IPS-20b (cell line): ENCODE data around the gene GPN2.

Experiments
- H3K27ac ChIP-seq: one replicate; pipeline ENCODE4 v1.5.1; 2013; ENCODE audit warnings: low read length
- H3K27me3 ChIP-seq: 2 replicates; pipeline ENCODE4 v1.6.1; 2013; ENCODE audit warnings: mild to moderate bottlenecking, low read length, inconsistent platforms; ENCODE audit not compliant: insufficient read depth
- H3K36me3 ChIP-seq: 2 replicates; pipeline ENCODE4 v1.6.1; 2013; ENCODE audit warnings: low read depth, mild to moderate bottlenecking, inconsistent platforms, low read length, moderate library complexity; ENCODE audit not compliant: insufficient read depth
- H3K4me1 ChIP-seq: 2 replicates; pipeline ENCODE4 v1.6.1; 2013; ENCODE audit warnings: mild to moderate bottlenecking, control low read depth, inconsistent platforms, low read length, moderate library complexity; ENCODE audit not compliant: insufficient read depth
- H3K4me3 ChIP-seq: 2 replicates; pipeline ENCODE4 v1.5.1; 2013; ENCODE audit warnings: mild to moderate bottlenecking, low read length, inconsistent platforms
- H3K9ac ChIP-seq: 2 replicates; pipeline ENCODE4 v1.6.1; 2013; ENCODE audit warnings: low read depth, mild to moderate bottlenecking, inconsistent platforms, low read length, moderate library complexity
- H3K9me3 ChIP-seq: 2 replicates; pipeline ENCODE4 v1.6.1; 2013; ENCODE audit warnings: mild to moderate bottlenecking, low read depth, low read length, inconsistent platforms; ENCODE audit not compliant: insufficient read depth

Gene GPN2

GRCh38 chr1:26889551-26890466 is at the start of gene GPN2:
TSS of gene GPN2 (minus strand) at chr1:26890283. CDS start at chr1:26890096, 187 bp downstream.
- H3K9ac ChIP-seq = peak within 1 kb of the TSS; percentile 93
- H3K36me3 ChIP-seq = peaks cover 59% of the 10 kb centered on the region
- no peak within 1 kb of the TSS for H3K27ac ChIP-seq
- no peaks in the 10 kb centered on the region for H3K4me1 ChIP-seq
- H3K27me3 ChIP-seq = no peaks in the 10 kb centered on the region
- peak within 1 kb of the TSS; percentile 81 for H3K4me3 ChIP-seq
- no peaks in the 10 kb centered on the region for H3K9me3 ChIP-seq

- Histone ChIP-seq H3K27me3 (no peaks in the 10 kb centered on the region), H3K4me1 (no peaks in the 10 kb centered on the region), H3K9me3 (no peaks in the 10 kb centered on the region), H3K36me3 (peaks cover 75% of the 10 kb centered on the region), H3K9ac (no peak overlapping the region), H3K27ac (no peak overlapping the region), H3K4me3 (no peak overlapping the region)
Measured at GRCh38 chr1:26938659-26939025, 48.6 kb upstream of the GPN2 start.

- no peak overlapping the region for H3K9ac ChIP-seq
Measured at GRCh38 chr1:26938004-26938658, 48.0 kb upstream of the GPN2 start.

GRCh38 chr1:26936823-26937222 is 46.7 kb upstream of the GPN2 start:
- Histone ChIP-seq H3K4me1 (no peaks in the 10 kb centered on the region), H3K9ac (no peak overlapping the region), H3K27me3 (no peaks in the 10 kb centered on the region), H3K27ac (no peak overlapping the region), H3K36me3 (peaks cover 73% of the 10 kb centered on the region), H3K9me3 (no peaks in the 10 kb centered on the region), H3K4me3 (no peak overlapping the region)

More at GRCh38 chr1:26938004-26938658, 48.0 kb upstream of the GPN2 start:
- no peaks in the 10 kb centered on the region for H3K27me3 ChIP-seq
- H3K36me3 ChIP-seq = peaks cover 74% of the 10 kb centered on the region
- H3K9me3 ChIP-seq = no peaks in the 10 kb centered on the region
- H3K27ac ChIP-seq = no peak overlapping the region
- H3K4me1 ChIP-seq = no peaks in the 10 kb centered on the region
- no peak overlapping the region for H3K4me3 ChIP-seq

GRCh38 chr1:26932531-26932930 is 42.4 kb upstream of the GPN2 start:
- Histone ChIP-seq H3K27me3 (no peaks in the 10 kb centered on the region), H3K27ac (no peak overlapping the region), H3K4me1 (no peaks in the 10 kb centered on the region), H3K36me3 (peaks cover 73% of the 10 kb centered on the region), H3K9ac (no peak overlapping the region), H3K4me3 (no peak overlapping the region), H3K9me3 (no peaks in the 10 kb centered on the region)

GRCh38 chr1:26923711-26924110 is 33.6 kb upstream of the GPN2 start:
- H3K4me1 ChIP-seq = no peaks in the 10 kb centered on the region
- H3K27me3 ChIP-seq = no peaks in the 10 kb centered on the region
- no peak overlapping the region for H3K4me3 ChIP-seq
- H3K9me3 ChIP-seq = no peaks in the 10 kb centered on the region
- H3K27ac ChIP-seq = no peak overlapping the region
- H3K36me3 ChIP-seq = peaks cover 50% of the 10 kb centered on the region
- H3K9ac ChIP-seq = no peak overlapping the region

- H3K27ac ChIP-seq = no peak overlapping the region
- H3K4me3 ChIP-seq = peak overlapping the region; percentile 99
- H3K36me3 ChIP-seq = peaks cover 42% of the 10 kb centered on the region
- H3K27me3 ChIP-seq = no peaks in the 10 kb centered on the region
- H3K9me3 ChIP-seq = no peaks in the 10 kb centered on the region
- H3K4me1 ChIP-seq = no peaks in the 10 kb centered on the region
- H3K9ac ChIP-seq = peak overlapping the region; percentile 98; the same call in 1 of the 2 replicates
Measured at GRCh38 chr1:26922901-26923300, 32.8 kb upstream of the GPN2 start.

- Histone ChIP-seq H3K9ac (peak overlapping the region; percentile 98), H3K4me1 (no peaks in the 10 kb centered on the region), H3K27me3 (no peaks in the 10 kb centered on the region), H3K27ac (peak overlapping the region; percentile 53), H3K36me3 (peaks cover 37% of the 10 kb centered on the region), H3K9me3 (no peaks in the 10 kb centered on the region), H3K4me3 (peak overlapping the region; percentile 99)
Measured at GRCh38 chr1:26922431-26922729, 32.3 kb upstream of the GPN2 start.

GRCh38 chr1:26921540-26922430 is 31.7 kb upstream of the GPN2 start, which contains the start of gene NUDC:
TSS of gene NUDC (plus strand) at chr1:26921743. CDS start at chr1:26921849, 106 bp downstream.
- H3K4me3 ChIP-seq = peak within 1 kb of the TSS; percentile 99
- no peaks in the 10 kb centered on the region for H3K4me1 ChIP-seq
- H3K36me3 ChIP-seq = peaks cover 32% of the 10 kb centered on the region
- peak within 1 kb of the TSS; percentile 98 for H3K9ac ChIP-seq
- no peaks in the 10 kb centered on the region for H3K27me3 ChIP-seq
- peak within 1 kb of the TSS; percentile 53 for H3K27ac ChIP-seq
- no peaks in the 10 kb centered on the region for H3K9me3 ChIP-seq

- peak overlapping the region; percentile 99 for H3K4me3 ChIP-seq
- H3K9ac ChIP-seq = peak overlapping the region; percentile 14; the same call in 1 of the 2 replicates
- H3K27me3 ChIP-seq = no peaks in the 10 kb centered on the region
- H3K9me3 ChIP-seq = no peaks in the 10 kb centered on the region
- no peaks in the 10 kb centered on the region for H3K4me1 ChIP-seq
- peaks cover 25% of the 10 kb centered on the region for H3K36me3 ChIP-seq
- no peak overlapping the region for H3K27ac ChIP-seq
Measured at GRCh38 chr1:26921126-26921539, 31.1 kb upstream of the GPN2 start.

- H3K27me3 ChIP-seq = no peaks in the 10 kb centered on the region
- H3K36me3 ChIP-seq = no peaks in the 10 kb centered on the region
- H3K9ac ChIP-seq = no peak overlapping the region
- H3K27ac ChIP-seq = no peak overlapping the region
- no peaks in the 10 kb centered on the region for H3K9me3 ChIP-seq
- H3K4me1 ChIP-seq = no peaks in the 10 kb centered on the region
- no peak overlapping the region for H3K4me3 ChIP-seq
Measured at GRCh38 chr1:26915204-26915842, 25.2 kb upstream of the GPN2 start.
